Activated effector memory CD4-positive, alpha-beta T cell treated with anti-CD3 and anti-CD28 coated beads, Interleukin-2, amount 50 U/mL, for 16 hours (primary cell): ENCODE measurements around the gene PANK4.

Source experiments
- DNase-seq: peaks from one replicate; pipeline ENCODE4 v3.0.0-alpha.2; 2020

The PANK4 gene

DNA sequence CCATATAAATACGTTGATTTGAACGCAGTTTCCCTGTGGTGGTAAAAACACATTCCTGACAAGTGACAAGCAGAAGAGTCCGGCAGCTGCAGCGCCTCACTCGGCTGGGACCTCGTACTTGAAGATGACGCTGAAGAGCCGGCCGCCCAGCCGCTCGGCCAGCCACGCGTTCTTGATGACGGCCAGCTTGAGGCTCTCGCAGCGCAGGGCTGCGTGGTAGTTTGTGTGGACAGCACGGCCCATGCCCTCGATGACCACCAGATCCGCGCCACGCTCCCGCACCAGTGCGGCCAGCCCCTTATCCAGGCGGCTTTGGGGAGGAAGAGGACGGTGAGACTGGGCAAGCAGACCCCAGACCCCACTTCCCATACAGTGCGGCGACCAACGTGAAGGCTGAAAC, 17.6 kb downstream of the PANK4 start:
- no peak for DNase-seq

DNA sequence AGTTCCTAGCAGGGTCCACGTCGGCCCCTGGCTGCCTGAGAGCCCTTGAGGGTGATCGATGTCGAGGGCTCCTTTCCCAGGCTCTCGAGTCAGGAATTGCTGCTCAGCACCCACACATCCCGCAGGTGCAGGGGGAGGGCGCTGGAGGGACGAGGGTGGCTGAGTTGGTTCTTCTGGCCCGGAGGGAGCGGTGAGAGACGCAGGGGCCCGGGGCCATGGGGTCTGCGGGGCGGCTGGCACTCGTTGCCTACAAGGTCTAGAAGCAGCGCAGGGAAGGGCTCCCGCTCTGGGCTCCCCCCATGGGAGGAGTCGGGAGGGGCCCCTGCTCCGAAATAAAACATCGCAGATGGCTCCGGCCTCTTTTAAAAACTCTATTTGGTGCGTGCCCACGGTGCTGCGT, 18.2 kb downstream of the PANK4 start:
- no peak for DNase-seq

DNA sequence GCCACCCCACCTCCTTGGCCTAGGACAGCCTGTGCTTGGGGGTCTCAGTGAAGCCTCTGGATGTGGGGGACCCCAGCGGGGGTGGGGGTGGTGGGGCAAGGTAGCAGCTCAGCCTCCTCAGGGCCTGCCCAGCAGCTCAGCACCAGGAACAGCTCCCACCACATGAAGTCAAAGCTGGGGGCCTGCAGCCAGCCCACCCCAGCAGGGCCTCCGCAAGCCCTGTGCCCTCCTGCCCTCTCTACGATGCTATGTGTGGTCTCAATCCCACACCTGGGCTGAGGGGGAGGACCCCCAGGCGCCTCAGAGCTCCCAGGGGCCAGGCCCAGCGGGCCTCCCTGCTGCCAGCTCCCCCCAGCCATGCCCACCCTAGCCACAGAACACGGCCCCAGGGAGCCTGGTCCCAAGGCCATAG, 18.6 kb downstream of the PANK4 start:
- no peak for DNase-seq

DNA sequence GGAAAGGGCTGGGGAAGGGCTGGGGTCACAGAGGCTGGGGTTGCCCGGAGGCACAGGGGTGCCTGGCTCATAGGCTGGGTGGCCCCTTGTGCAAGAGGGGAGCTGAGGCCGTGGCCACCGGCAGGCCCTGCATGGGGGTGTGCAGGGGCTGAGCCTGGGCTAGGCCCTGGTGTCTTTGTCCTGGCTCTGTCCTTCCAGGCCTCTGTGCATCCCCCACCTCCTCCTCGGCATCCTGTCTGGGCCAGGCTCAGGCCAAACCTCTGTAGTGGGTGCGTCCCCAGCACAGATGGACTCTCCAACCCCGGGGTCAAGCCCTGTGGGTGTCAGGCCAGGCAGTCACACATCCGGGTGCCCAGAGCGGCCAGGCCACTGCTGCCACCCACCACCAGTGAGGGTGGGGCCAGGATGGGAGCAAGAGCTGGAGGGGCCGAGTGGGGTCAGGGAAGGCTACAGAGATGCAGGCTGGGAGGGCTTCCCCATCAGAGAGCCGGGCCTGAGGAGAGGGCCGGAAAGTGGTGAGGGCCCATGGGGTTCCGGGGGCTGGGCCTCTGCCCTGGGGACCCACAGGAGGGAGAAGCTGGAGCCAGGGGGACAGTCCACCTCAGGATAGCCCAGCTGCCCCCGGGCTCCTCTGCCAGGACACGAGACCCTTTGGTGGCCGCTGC, 19.4 kb downstream of the PANK4 start:
- DNase-seq = no peak

DNA sequence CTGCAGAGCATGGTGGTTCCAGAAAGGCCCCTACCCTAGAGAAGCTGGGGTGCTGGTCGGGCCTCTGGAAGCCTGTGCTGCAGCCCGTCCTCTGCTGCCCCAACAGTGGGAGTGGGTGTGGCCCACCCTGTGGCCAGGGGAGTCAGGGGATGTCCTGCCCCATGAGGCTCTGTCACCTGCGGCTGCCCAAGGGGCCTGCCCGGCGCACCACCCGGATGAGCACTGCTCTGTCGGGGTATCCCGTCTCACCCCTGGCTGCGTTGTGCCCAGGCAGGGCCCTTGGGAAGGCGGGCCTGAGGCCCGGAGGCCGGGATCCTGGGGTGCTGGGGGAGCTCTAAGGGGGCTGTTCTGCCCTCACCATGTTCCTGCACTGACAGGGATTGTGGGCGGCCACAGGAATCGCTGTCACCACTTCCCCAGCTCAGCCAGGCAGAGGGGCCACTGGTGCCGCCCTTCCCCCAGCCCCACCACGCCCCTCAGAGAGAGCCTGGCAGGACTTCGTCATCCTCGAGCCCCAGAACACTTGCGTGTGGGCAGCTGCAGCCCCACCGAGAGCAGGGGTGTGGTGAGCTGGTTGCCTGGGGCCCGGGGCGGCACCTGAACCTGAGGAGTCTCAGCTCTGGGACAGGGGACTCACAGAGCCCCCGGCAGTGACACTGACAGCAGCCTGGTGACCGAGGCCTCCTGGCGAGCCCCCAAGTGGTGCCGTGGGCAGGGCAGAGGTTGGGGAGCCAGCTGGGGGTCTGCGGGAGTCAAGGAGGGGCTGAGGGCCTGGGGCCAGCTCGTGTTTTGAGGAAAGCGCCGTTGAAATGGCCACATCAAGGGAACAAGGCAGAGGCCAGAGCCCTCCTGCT, 20.2 kb downstream of the PANK4 start:
- no peak for DNase-seq

DNA sequence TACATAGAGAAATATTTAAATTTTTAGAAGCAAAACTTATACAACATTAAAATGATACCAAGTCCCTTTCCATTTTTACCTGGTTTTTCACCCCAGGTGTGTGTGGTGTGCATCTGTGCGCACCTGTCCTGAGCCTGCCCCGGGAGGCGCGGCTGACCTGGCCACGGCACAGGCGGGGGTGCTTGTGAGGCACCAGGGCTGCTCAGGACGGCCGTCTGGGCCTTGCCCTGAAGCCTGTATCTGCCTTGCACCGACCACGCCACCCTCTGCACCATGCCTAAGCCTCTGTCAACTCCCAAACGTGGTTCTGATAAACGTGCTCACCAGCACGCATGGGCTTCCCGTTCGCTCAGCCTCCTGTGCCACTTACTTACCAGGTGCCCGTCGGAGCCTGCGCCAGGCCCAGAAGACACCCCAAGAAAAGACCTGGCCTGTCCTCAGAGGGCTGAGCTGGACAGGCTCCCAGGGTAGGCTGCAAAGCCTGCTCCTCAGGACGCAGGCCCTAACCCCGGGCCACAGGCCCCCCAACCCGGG, 20.9 kb downstream of the PANK4 start:
- no peak for DNase-seq

DNA sequence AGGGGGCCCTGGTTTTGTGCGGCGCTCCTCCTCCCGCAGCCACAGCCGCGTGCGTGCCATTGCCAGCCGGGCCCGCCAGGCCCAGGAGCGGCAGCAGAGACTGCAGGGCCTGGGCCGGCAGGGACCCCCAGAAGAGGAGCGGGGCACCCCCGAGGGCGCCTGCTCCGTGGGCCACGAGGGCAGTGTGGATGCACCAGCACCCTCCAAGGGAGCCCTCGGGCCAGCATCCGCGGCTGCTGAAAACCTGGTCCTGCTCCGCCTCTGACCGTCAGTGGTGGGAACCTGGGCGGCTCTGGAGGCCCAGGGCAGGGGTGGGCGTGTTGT, 21.5 kb downstream of the PANK4 start:
- DNase-seq = no peak

DNA sequence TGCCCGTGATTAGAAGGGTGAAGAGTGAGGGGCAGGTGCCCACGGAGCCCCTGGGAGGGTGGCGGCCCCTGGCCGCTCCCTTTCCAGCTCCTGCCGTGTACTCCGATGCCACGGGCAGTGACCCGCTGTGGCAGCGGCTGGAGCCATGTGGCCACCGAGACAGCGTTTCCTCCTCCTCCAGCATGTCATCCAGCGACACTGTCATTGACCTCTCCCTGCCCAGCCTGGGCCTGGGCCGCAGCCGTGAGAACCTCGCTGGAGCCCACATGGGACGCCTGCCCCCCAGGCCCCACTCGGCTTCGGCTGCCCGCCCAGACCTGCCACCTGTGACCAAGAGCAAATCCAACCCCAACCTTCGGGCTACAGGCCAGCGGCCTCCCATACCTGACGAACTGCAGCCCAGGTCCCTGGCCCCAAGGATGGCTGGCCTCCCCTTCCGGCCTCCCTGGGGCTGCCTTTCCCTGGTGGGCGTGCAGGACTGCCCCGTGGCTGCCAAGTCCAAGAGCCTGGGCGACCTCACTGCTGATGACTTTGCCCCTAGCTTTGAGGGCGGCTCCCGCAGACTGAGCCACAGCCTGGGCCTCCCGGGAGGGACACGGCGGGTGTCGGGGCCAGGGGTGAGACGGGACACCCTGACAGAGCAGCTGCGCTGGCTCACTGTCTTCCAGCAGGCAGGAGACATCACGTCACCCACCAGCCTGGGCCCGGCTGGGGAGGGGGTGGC, 22.0 kb downstream of the PANK4 start:
- DNase-seq = no peak

DNA sequence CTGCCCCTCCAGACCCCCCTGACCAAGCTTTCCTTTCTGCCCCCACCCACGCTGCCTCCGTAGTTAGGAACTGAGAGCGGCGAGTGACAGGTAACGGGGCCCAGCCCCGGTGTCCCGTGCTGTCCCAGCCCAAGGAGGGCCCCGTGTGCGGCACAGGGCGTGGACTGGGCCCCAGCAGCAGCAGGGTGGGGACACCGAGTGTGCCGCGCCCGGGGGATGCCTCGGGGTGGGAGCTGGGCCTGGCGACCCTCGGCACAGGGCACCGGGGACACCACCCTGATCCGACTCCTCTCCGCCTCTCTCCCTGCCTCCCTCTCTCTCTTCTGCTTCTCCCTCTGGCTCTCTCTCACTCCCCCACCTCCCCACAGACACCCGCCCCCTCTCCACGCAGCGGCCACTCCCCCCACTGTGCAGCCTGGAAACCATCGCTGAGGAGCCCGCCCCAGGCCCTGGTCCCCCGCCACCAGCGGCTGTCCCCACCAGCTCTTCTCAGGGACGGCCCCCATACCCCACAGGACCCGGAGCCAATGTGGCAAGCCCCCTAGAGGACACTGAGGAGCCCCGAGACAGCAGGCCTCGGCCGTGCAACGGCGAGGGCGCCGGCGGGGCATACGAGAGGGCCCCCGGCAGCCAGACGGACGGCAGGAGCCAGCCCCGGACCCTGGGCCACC, 22.7 kb downstream of the PANK4 start:
- no peak for DNase-seq

DNA sequence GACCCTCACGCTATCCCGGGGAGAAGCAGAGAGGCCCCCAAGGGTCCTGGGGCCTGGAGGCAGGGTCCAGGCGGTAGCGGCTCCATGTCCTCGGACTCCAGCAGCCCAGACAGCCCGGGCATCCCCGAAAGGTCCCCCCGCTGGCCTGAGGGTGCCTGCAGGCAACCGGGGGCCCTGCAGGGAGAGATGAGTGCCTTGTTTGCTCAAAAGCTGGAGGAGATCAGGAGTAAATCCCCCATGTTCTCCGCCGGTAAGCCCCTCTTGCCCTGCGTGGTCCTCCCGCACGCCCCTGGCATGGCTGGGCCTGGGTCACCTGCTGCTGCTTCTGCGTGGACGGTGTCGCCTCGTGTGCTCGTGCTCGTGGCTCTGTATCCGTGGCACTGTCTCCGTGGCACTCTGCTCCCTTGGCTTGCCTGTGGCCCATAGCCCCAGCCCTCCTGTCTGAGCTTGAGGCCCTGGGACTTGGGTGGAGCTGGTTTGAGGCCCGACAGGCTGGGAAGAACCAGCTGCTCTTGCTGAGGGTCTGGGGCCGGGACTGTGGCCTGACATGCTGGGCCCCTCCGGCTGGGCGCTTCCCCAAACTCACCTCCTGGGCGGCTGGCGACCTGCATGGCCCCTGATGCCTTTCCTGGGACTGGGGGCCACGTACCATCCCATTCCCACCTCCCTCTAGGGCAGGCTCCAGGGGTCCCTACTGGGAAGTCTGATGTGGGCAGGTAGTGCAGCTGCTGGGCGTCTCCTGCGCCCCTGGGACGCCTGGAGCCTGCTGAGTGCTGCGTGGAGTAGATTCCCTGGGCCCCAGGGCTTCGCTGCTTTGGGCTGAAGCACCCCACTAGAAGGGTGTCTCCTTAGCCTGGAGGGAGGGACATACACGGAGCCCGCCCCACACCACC, 23.5 kb downstream of the PANK4 start:
- no peak for DNase-seq

DNA sequence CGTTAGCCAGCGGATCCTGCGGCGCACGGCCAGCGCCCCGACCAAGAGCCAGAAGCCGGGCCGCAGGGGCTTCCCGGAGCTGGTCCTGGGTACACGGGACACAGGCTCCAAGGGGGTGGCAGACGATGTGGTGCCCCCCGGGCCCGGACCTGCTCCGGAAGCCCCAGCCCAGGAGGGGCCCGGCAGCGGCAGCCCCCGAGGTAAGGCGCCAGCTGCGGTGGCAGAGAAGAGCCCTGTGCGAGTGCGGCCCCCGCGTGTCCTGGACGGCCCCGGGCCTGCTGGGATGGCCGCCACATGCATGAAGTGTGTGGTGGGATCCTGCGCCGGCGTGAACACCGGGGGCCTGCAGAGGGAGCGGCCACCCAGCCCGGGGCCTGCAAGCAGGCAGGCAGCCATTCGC, 24.2 kb downstream of the PANK4 start:
- no peak for DNase-seq

DNA sequence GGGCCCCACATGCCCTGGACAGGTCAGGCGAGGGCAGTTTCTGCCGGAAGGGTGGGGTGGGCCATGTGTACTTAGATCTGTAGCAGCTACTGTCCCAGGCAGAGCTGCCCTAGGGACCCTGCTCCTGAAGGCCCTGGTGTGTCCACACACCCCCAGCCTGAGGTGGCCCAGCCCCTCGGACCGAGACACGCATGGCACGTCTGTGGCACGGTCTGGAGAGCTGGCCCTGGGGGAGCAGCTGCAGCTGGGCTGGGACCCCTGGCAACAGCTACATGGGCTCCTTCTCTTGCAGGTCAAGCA, 24.6 kb downstream of the PANK4 start:
- no peak for DNase-seq

DNA sequence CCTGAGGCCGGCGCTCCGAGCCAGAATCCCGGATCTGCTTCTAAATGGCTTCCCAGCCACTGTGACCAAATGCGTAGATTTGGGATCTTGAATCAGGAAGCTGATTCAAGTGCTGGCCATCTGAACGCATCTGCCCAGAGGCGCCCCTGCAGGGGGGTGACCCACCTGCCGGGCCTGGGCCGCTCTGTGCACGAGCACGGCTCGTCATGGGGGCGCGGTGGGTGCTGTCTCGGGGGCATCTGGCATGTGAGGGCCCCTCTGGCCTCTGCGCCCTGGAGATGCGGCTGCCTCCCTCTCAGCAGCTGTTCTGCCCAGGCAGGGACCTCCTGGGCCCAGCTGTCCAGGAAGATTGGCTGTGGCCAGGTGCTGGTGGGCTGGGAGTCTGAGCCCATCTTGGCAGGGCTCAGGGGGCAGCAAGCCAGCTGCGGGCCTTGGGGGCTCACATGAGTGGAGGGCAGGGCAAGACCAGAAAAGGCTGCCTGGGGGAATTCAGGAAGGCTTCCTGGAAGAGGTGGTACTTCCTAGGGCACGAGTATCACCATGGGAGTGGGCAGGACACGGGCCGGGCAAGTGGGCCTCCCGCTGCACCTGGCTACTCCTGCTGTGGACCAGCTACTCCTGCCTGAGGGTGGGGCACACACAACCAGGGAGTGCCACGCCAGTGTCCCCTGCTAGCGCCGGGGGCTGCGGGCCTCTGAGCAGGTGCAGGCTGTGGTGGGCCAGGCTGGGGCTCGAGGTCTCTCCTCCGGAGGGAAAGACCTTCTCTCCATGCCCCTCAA, 25.2 kb downstream of the PANK4 start:
- DNase-seq = no peak

DNA sequence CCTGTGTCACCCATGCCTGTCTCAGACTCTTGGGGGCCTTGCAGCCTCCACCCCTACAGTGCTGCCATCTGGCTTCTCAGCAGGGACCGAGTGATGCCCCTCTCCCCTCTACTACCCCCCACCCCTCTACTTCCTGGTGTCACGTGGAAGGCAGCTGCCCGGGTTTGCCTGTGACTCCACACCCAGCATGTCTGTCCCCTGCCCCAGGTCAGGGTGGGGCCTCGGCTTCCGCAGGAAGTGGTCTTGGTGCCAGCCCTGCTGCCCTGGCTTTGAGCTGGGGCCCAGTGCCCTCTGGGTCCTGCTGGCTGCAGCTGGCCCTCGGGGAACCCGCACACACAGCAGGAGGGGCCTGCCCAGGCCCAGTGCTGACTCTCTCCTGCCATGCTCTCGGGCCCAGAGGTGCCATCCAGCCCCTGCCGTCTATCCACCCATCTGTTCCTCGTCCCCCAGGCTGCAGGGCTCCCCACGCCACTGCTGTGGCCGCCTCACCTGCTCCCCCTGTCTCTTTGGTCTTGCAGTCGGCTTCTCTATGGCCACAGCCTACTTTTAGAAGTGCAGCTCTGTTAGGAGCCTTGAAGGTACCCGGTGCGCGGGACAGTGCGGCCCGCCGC, 26.3 kb downstream of the PANK4 start:
- no peak for DNase-seq

DNA sequence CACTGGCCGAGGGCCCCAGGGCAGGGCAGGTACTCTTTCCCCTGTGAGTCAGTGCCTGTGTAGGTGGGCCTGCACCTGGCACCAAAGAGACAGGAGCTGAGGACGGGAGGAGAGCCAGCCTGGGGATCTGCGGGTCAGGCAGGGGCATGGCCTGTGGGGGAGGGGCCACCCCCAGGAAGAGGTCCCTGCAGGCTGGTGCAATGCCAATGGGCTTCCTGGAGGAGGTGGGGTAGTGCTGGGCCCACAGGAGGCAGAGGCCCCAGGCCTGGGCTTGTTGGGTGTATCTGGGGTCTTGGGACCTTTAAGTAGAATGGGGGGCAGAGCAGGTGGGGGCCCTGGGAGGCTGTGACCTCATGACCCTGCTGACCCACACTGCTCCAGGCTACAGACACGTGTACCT, 27.1 kb downstream of the PANK4 start:
- DNase-seq = no peak

DNA sequence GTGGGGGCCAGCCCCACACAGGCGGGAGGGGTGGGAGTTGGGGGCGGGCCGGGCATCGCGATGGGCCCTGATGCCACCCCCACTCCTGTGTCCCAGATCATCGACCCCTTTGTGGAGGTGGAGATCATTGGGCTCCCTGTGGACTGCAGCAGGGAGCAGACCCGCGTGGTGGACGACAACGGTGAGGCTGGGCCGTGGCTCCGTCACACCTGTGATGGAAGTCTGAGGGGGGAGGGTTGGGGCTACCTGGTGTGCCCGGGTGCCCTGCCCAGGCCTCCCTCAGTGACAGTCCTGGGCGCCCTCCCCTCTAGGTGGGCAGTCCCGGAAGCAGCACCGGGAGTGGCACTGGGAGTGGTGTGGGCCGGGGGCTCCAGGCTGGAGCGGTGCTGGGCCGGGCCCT, 27.7 kb downstream of the PANK4 start:
- no peak for DNase-seq

DNA sequence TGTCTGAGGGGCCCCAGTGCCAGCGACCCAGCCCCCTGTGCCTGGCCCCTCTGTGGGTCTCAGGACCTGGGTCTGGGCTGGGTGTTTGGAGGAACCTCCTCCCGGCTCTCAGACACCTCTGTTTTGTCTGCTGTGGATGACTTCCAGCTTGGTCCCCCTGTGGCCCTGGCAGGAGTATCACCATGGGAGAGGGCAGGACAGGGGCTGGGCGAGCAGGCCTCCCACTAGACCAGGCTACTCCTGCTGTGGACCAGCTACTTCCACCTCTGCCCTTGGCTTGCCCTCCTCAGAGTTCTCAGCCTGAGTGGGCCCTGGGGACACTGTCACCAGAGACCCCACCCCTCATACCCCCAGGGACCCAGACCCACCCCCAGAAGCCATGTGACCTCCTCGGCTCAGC, 28.5 kb downstream of the PANK4 start:
- no peak for DNase-seq

DNA sequence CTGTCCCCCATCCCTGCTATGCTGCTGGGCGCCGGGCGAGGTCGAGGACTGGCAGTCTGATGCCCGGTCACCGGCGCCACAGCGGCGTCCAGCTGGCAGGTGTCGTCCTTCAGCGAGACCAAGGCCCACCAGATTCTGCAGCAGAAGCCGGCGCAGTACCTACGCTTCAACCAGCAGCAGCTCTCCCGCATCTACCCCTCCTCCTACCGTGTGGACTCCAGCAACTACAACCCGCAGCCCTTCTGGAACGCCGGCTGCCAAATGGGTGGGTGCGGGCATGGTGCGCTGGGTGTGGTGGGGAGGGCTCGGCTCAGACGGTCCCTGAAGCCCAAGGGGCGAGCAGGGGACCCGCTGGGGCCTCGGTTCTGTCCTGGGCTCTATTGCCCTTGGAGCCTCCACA, 29.6 kb downstream of the PANK4 start:
- no peak for DNase-seq

DNA sequence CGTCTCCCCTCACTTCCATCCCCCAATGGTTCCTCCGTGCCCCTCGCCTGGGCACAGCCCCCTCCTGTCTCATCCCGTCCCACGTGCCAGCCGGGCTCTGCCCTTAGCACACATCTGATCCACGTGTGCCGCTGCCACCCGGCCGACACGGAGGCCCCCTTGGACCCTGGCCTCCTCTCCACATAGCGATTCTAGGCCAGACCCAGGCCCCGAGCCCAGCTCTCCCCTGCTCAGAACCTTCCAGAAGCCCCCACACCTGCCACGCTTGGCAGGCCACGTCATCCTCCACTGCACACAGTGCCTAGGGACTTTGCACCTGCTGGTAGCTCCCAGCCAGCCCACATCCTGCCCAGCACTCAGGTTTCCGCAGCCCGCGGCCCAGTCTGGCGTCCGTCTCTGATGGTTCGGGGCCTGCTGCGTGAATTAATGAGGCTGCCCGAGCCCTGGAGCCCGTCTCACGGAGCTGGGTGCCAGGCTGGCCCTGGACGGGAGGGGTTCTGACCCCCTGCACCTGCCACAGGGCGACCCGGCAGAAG, 30.2 kb downstream of the PANK4 start:
- DNase-seq = no peak

DNA sequence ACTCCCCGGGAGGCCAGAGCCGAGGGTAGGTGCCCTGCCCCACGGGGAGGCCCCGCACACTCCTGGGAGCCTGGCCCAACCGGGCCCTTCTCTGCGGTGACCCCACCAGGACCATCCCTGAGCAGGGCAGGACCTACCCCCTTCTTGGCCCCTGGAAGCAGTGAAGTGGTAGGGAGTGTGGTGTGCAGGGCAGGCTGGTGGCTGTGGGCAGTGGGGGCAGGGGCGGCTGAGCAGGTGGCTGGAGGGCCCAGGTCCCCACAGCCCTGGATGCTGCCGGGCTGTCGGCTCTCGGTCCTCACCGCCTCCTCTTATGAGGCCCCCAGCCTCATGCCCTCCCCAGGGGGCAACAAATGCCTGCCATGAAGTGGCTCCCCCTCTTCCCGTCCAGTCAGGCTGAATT, 30.9 kb downstream of the PANK4 start:
- no peak for DNase-seq

DNA sequence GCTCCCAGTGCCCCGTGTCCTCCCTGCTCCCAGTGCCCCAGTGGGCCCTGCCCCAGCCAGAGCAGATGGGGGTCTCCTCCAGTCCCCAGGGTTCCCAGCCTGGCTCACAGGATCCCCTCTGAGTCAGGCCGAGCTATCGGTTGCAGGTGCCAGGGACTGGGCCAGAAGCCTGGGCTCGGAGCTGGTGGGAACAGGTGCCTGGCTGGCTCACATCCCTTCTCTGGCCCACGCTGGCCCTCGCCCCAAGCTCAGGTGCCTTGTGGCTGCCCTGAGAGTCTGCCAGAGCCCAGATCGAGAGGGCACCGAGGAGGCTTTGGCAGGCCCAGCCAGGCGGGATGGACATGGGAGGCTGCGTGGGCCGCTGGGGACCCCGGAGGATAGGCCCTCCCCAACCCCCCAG, 31.4 kb downstream of the PANK4 start:
- DNase-seq = no peak
